Activated CD4-positive, alpha-beta memory T cell treated with anti-CD3 and anti-CD28 coated beads for 36 hours (primary cell): Measurements from ENCODE around the gene CAMK1D. TPM values are rescaled to one million over a fixed set of nuclear protein-coding genes. Genes with fewer than 3 reads are reported as not detected.

Source experiments
- CTCF ChIA-PET: fragments of 350-600 bp; sonication (Branson Sonifier 250); formaldehyde crosslinking; loops from one replicate; lab custom pipeline; 2021; ENCODE audit warnings: antibody characterized with exemption, inconsistent platforms; lab: Charles Lee
- POLR2A ChIA-PET: fragments of 350-600 bp; sonication (Branson Sonifier 250); formaldehyde crosslinking; loops from one replicate; lab custom pipeline; 2021; ENCODE audit warnings: antibody characterized with exemption; lab: Charles Lee
- DNase-seq: peaks from one replicate; pipeline ENCODE4 v3.0.0-alpha.2; 2020
- H3K27ac Mint-ChIP-seq: one replicate; pipeline ENCODE4 v1.8.0; 2021; ENCODE audit warnings: mixed read lengths
- H3K27me3 Mint-ChIP-seq: one replicate; pipeline ENCODE4 v1.8.0; 2021; ENCODE audit warnings: mixed read lengths
- H3K36me3 Mint-ChIP-seq: one replicate; pipeline ENCODE4 v1.8.0; 2021; ENCODE audit warnings: mixed read lengths
- H3K4me1 Mint-ChIP-seq: one replicate; pipeline ENCODE4 v1.8.0; 2021; ENCODE audit warnings: low read depth, mixed read lengths
- H3K4me3 Mint-ChIP-seq: one replicate; pipeline ENCODE4 v1.8.0; 2021; ENCODE audit warnings: mild to moderate bottlenecking, mixed read lengths
- H3K9me3 Mint-ChIP-seq: one replicate; pipeline ENCODE4 v1.8.0; 2021; ENCODE audit warnings: mixed read lengths
- intact Hi-C: fragments of 100-400 bp; cut with micrococcal nuclease; formaldehyde crosslinking; loops from one replicate; pipeline ENCODE4 v1.15.1; 2023
- total RNA-seq, 2 experiments: library from RNA; stranded (reverse); gene quantifications; one replicate each; pipeline ENCODE4 v1.2.3, GENCODE V29; 2021

CAMK1D gene
- total RNA-seq, 2 experiments from 2014 or later: 17.7 to 17.9 TPM

- H3K4me1 Mint-ChIP-seq: peaks cover 17% of the 10 kb centered on the region
- intact Hi-C loops: no loop called here
- CTCF ChIA-PET: interaction anchor here (1.0 to 1.3 kb wide), 3 partner anchors 17 to 342 kb away, joined by 3 to 4 read pairs (median 3); no protein-coding TSS in a partner anchor
- H3K27ac Mint-ChIP-seq: peak overlapping the region; percentile 96
- POLR2A ChIA-PET: interaction anchor here (1.1 kb wide), 1 partner anchor 12 kb away, joined by 4 read pairs; no protein-coding TSS in a partner anchor
- H3K9me3 Mint-ChIP-seq: no peaks in the 10 kb centered on the region
- H3K4me3 Mint-ChIP-seq: peak overlapping the region; percentile 80
- no peaks in the 10 kb centered on the region for H3K27me3 Mint-ChIP-seq
- no peak for DNase-seq
- no peaks in the 10 kb centered on the region for H3K36me3 Mint-ChIP-seq
These were observed 257.1 kb downstream of the CAMK1D start for GRCh38 chr10:12606461-12606860.

- Mint-ChIP-seq H3K27me3 (no peaks in the 10 kb centered on the region), H3K27ac (no peak overlapping the region), H3K36me3 (peaks cover 1% of the 10 kb centered on the region), H3K9me3 (no peaks in the 10 kb centered on the region), H3K4me3 (no peak overlapping the region), H3K4me1 (peaks cover 17% of the 10 kb centered on the region)
- POLR2A ChIA-PET: no interaction called here
- DNase-seq: no peak
- intact Hi-C loops: no loop called here
- CTCF ChIA-PET: interaction anchor here (0.6 to 1.3 kb wide), 2 partner anchors 48 to 218 kb away, joined by 3 read pairs; no protein-coding TSS in a partner anchor
These were observed 259.4 kb downstream of the CAMK1D start for GRCh38 chr10:12608761-12609160.

DNA sequence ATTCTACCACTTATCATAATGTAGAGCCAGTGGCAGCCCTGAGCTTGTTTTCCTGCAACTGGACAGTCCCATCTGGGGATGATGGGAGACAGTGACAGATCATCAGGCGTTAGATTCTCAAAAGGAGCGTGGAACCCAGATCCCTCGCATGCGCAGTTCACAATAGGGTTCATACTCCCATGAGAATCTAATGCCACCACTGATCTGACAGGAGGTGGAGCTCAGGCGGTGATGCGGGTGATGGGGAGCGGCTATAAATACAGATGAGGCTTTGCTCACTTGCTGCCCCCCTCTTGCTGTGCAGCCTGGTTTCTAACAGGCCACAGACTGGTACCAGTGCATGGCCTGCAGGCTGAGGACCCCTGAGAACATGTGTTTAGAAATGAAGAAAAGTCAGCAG lies 260.1 kb downstream of the CAMK1D start:
- ChIA-PET POLR2A (no interaction called here), CTCF (interaction anchor here (0.6 to 1.3 kb wide), 2 partner anchors 47 to 218 kb away, joined by 3 read pairs; no protein-coding TSS in a partner anchor)
- H3K36me3 Mint-ChIP-seq: peaks cover 1% of the 10 kb centered on the region
- no peak overlapping the region for H3K27ac Mint-ChIP-seq
- no peak overlapping the region for H3K4me3 Mint-ChIP-seq
- H3K9me3 Mint-ChIP-seq: no peaks in the 10 kb centered on the region
- peaks cover 17% of the 10 kb centered on the region for H3K4me1 Mint-ChIP-seq
- no peaks in the 10 kb centered on the region for H3K27me3 Mint-ChIP-seq
- no peak for DNase-seq
- intact Hi-C loops: no loop called here

DNA sequence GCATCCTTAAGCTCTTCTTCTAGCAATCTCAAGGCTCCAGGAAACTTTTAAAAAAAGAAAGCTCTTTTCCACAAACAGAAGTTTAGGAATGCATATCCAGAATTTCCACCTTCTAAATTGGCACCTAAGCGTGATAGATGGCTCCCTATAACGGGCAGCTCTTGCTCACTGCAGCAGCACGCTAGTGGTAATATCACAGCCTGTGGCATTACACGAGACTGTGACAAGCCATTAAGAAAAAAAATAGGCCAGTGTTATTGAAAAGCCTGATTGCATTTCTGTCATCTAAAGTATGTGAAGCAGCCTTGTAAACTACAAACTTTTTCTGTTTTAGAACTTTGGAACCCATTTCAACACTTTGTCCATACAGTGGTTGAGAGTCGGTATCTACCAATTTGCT lies 263.8 kb downstream of the CAMK1D start:
- Mint-ChIP-seq H3K4me1 (peaks cover 2% of the 10 kb centered on the region), H3K27me3 (no peaks in the 10 kb centered on the region), H3K4me3 (no peak overlapping the region), H3K9me3 (no peaks in the 10 kb centered on the region), H3K27ac (no peak overlapping the region), H3K36me3 (peaks cover 1% of the 10 kb centered on the region)
- POLR2A ChIA-PET: no interaction called here
- intact Hi-C loops: no loop called here
- CTCF ChIA-PET: no interaction called here
- no peak for DNase-seq

GRCh38 chr10:12614177-12614995 lies 265.0 kb downstream of the CAMK1D start:
- intact Hi-C loops: no loop called here
- ChIA-PET POLR2A (interaction anchor here (0.6 kb wide), 1 partner anchor 302 kb away, joined by 3 read pairs; no protein-coding TSS in a partner anchor), CTCF (no interaction called here)
- Mint-ChIP-seq H3K27ac (no peak overlapping the region), H3K9me3 (no peaks in the 10 kb centered on the region), H3K4me3 (no peak overlapping the region), H3K36me3 (peaks cover 1% of the 10 kb centered on the region), H3K27me3 (no peaks in the 10 kb centered on the region), H3K4me1 (peaks cover 2% of the 10 kb centered on the region)
- DNase-seq: no peak

DNA sequence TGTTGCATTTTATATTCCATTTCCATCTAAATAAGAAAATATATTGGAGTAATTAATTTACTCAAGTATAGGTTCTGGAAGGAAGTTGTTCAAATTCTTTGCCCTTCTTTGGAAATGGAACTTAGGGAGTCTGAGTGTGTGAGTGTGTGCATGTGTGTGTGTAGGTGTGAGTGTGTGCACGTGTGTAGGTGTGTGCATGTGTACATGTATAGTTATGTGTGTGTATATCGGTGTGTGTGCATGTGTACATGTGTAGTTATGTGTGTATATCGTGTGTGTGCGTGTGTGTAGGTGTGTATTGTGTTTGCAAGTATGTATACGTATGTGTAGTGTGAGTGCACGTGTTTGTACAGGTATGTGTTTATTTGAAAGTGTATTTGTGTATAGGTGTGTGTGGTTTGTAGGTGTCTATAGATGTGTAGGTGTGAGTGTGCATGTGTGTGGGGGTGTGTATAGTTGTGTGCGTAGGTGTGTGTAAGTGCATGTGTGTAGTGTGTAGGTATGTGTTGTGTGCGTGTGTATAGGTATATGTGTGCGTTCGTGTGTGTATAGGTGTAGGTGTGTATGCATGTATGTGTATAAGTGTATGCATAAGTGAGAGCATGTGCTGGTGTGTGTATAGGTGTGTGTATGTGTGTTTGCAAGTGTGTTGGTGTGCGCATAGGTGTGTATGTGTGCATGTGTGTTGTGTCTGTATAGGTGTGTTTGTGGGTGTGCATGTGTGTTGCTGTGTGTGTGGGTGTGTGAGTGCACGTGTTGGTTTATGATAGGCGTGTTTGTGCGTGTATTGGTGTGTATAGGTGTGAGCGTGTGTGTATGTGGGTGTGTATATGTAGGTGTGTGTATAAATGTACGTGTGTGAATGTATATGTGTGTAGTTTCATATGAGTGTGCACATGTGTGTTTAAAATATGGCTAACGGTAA lies 266.2 kb downstream of the CAMK1D start:
- CTCF ChIA-PET: no interaction called here
- H3K27ac Mint-ChIP-seq: no peak overlapping the region
- intact Hi-C loops: no loop called here
- H3K27me3 Mint-ChIP-seq: no peaks in the 10 kb centered on the region
- no peak overlapping the region for H3K4me3 Mint-ChIP-seq
- H3K4me1 Mint-ChIP-seq: peaks cover 8% of the 10 kb centered on the region
- POLR2A ChIA-PET: interaction anchor here (0.5 kb wide), 1 partner anchor 391 kb away, joined by 3 read pairs; no protein-coding TSS in a partner anchor
- no peaks in the 10 kb centered on the region for H3K9me3 Mint-ChIP-seq
- peaks cover 1% of the 10 kb centered on the region for H3K36me3 Mint-ChIP-seq
- no peak for DNase-seq

DNA sequence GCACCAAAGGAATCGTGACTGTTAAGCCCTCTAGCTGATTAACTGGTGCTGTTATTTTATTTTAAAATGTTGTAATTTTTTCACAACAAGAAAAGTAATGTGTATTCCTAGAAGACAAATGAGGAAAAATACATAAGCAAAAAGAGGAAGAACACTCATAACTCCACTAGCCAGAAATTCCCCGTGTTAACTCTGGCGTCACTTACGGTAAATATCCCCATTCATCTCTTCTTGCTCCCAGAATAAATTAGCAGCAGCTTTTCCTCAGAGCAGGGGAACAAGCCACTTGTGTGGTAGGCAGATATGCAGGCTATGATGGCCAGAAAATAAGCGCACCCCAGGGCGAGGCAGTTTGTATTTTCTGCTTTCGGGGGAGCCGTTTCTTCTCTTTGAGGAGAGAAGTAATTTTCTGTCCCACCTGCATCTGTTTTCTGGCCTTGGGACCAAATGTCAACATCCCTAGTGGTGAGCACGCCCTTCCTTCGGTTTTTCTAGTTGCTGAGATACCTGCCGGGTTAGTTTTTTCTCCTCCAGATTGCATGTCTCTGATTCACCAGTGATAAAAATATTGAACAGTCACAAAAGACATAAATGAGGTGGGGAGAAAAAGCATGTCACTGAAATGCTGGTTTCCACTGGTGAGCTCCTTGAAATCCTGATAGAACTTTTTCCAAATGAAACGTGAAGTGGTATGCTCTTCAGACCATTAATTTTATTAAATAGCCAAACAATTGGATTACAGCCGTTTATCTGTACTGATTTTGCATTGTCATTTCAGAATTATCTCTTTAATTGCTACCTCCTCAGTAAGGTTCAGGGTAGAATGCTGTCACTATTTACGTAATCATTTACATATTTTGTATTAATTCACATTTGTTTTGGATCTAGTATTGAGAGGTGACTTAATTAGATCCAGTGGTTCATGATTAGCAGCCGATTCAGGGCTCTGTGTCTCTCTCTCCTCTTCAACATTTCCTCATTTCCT lies 268.1 kb downstream of the CAMK1D start:
- intact Hi-C loops: no loop called here
- peaks cover 8% of the 10 kb centered on the region for H3K4me1 Mint-ChIP-seq
- POLR2A ChIA-PET: no interaction called here
- H3K27ac Mint-ChIP-seq: no peak overlapping the region
- no peaks in the 10 kb centered on the region for H3K9me3 Mint-ChIP-seq
- no peaks in the 10 kb centered on the region for H3K27me3 Mint-ChIP-seq
- DNase-seq: no peak
- peaks cover under 1% of the 10 kb centered on the region for H3K36me3 Mint-ChIP-seq
- no peak overlapping the region for H3K4me3 Mint-ChIP-seq
- CTCF ChIA-PET: interaction anchor here (0.6 to 1.1 kb wide), 2 partner anchors 39 to 165 kb away, joined by 3 to 4 read pairs; no protein-coding TSS in a partner anchor

DNA sequence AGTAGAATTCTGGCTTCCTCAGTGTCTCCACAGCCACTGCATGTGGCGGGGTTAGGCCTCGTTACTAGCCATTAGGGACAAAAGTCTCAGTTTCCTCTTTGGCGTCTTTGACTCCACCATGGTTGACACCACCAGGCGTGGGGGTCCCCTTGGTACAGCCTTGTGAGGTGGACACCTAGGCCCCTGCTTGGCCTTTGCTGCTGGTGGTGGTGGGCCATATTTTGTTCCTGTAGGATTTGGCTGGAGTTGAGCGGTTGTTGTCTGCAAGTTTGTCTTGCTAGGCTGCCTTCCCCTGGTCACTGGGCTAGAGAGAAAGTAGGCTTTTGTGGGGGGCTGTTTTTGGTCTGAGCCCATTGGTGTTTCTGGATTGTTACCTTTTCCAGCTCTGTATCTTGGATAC lies 272.7 kb downstream of the CAMK1D start:
- POLR2A ChIA-PET: no interaction called here
- Mint-ChIP-seq H3K9me3 (no peaks in the 10 kb centered on the region), H3K4me3 (no peak overlapping the region), H3K4me1 (peaks cover 8% of the 10 kb centered on the region), H3K27ac (no peak overlapping the region), H3K36me3 (peaks cover 2% of the 10 kb centered on the region), H3K27me3 (no peaks in the 10 kb centered on the region)
- DNase-seq: no peak
- intact Hi-C loops: no loop called here
- CTCF ChIA-PET: no interaction called here

DNA sequence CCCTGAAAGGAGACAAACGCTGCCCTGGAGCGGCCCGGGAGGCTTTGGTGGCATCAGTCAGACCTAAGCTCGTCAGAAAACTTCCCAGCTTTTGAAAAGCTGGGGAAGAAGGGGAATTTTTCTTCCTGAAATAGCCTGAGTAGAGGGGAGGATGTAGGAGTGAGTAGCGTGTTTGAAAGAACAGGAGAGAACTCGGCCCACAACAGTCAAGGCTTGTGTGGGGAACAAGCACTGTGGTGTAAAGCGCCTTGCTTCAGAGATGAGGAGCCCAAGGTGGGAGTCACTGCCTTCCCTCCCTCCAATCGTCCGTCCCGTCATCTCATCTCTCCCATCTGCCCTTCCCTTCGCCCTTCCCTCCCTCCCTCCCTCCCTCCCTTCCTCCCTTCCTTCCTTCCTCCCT lies 273.3 kb downstream of the CAMK1D start:
- ChIA-PET POLR2A (no interaction called here), CTCF (no interaction called here)
- intact Hi-C loops: no loop called here
- Mint-ChIP-seq H3K36me3 (peaks cover 2% of the 10 kb centered on the region), H3K4me1 (peaks cover 6% of the 10 kb centered on the region), H3K27ac (no peak overlapping the region), H3K27me3 (no peaks in the 10 kb centered on the region), H3K9me3 (no peaks in the 10 kb centered on the region), H3K4me3 (no peak overlapping the region)
- no peak for DNase-seq

- DNase-seq: no peak
- peaks cover 2% of the 10 kb centered on the region for H3K36me3 Mint-ChIP-seq
- H3K9me3 Mint-ChIP-seq: no peaks in the 10 kb centered on the region
- no peak overlapping the region for H3K4me3 Mint-ChIP-seq
- POLR2A ChIA-PET: no interaction called here
- intact Hi-C loops: loop anchor here (5.0 kb wide), 1 partner anchor 33 kb away; no protein-coding TSS in a partner anchor
- no peak overlapping the region for H3K27ac Mint-ChIP-seq
- no peaks in the 10 kb centered on the region for H3K27me3 Mint-ChIP-seq
- CTCF ChIA-PET: no interaction called here
- H3K4me1 Mint-ChIP-seq: peaks cover 15% of the 10 kb centered on the region
These were observed 276.2 kb downstream of the CAMK1D start for GRCh38 chr10:12625393-12626023.

GRCh38 chr10:12628153-12628552 lies 278.8 kb downstream of the CAMK1D start:
- intact Hi-C loops: loop anchor here (5.0 kb wide), 1 partner anchor 36 kb away; no protein-coding TSS in a partner anchor
- Mint-ChIP-seq H3K27me3 (no peaks in the 10 kb centered on the region), H3K4me1 (peaks cover 19% of the 10 kb centered on the region), H3K27ac (no peak overlapping the region), H3K9me3 (no peaks in the 10 kb centered on the region), H3K36me3 (peaks cover 2% of the 10 kb centered on the region), H3K4me3 (no peak overlapping the region)
- DNase-seq: no peak
- ChIA-PET CTCF (no interaction called here), POLR2A (no interaction called here)
